ENCODE measurements around the gene LRCH1. TPM values are rescaled to one million over a fixed set of nuclear protein-coding genes. Genes with fewer than 3 reads are reported as not detected.

The LRCH1 gene
- total and polyA plus RNA-seq, 10 of the 15 experiments (the other 5 are each of a cell fraction or from before 2014, with no cell fraction given), result 5.3 to 48.9 (median 14.4) TPM

- ATAC-seq, result peak; percentile 47
- H2AFZ ChIP-seq (ENCODE audit: control insufficient read depth, low read depth, low read length), result no peak overlapping the region
- peak; percentile 75 for DNase-seq (ENCODE audit: low read depth, low spot score)
- peaks cover 70% of the 10 kb centered on the region for H3K4me1 ChIP-seq (ENCODE audit: control insufficient read depth, insufficient read depth, low read length)
- no peaks in the 10 kb centered on the region for H3K9me3 ChIP-seq (replicated peaks; ENCODE audit: control insufficient read depth, insufficient read depth, low read length)
- in situ Hi-C loops (cut with MboI), result no loop called here
- H4K20me1 ChIP-seq (ENCODE audit: control insufficient read depth, insufficient read depth), result no peaks in the 10 kb centered on the region
- no peaks in the 10 kb centered on the region for H3K27me3 ChIP-seq (replicated peaks in 1 of 2; ENCODE audit: control insufficient read depth in 2 of 2, insufficient read depth in 2 of 2, low read length in 1 of 2)
- peak overlapping the region; percentile 80 for H3K4me2 ChIP-seq (ENCODE audit: control insufficient read depth, insufficient read depth)
- no peak for FAIRE-seq
- H3K36me3 ChIP-seq (ENCODE audit: control insufficient read depth in 2 of 2, insufficient read depth in 2 of 2, low read length in 1 of 2), result peaks cover 0 to 5% of the 10 kb centered on the region in 2 experiments; a peak in 1 of 4 replicates
- BruUV-seq (replicated peaks), result no TSS peak
- peaks cover 98% of the 10 kb centered on the region for H3K79me2 ChIP-seq (ENCODE audit: control insufficient read depth, insufficient read depth, low read length)
- H3K27ac ChIP-seq (ENCODE audit: control insufficient read depth, insufficient read depth), result peak overlapping the region; percentile 83
- H3K4me3 ChIP-seq, result peak overlapping the region; percentile 51; the same call in 1 of the 2 replicates
- POLR2A ChIA-PET, result interaction anchor here (0.8 to 4.0 kb wide), 13 partner anchors 11 to 86 kb away, joined by 3 to 27 read pairs (median 5); partner anchors contain the start of gene LRCH1
- RAD21 ChIA-PET (ENCODE audit: unreplicated experiment), result interaction anchor here (0.6 to 8.4 kb wide), 15 partner anchors 9 to 101 kb away, joined by 3 to 97 read pairs (median 6); partner anchors contain the start of gene LRCH1
- intact Hi-C loops (cut with micrococcal nuclease; ENCODE audit: unreplicated experiment), result no loop called here
- no peak overlapping the region; the same call in 1 of the 2 replicates for H3K9ac ChIP-seq (ENCODE audit: control insufficient read depth, insufficient read depth, low read length)
- 8% methylated on average over 5 of the region's 5 CpGs for WGBS (ENCODE audit: insufficient coverage, insufficient replicate concordance, low lambda C conversion rate, missing lambda C conversion rate)
- SMC1A ChIA-PET (ENCODE audit: uncharacterized antibody, unreplicated experiment), result interaction anchor here (0.8 to 30.5 kb wide), 22 partner anchors 8 to 86 kb away, joined by 3 to 367 read pairs (median 5); partner anchors contain the start of gene LRCH1
- CTCF ChIA-PET, result interaction anchor here (1.0 to 4.6 kb wide), 6 partner anchors 10 to 140 kb away, joined by 3 to 37 read pairs (median 4); partner anchors contain the start of gene LRCH1
- TF ChIP-seq POLR2AphosphoS2 (IDR thresholded peaks at IDR 0.05; ENCODE audit: low read depth, low read length), result no peak
- TF ChIP-seq RUNX3 (IDR thresholded peaks at IDR 0.05; ENCODE audit: low read length), result 0 out of 2 replicates have a peak, but pooled peaks have one; percentile 21
- TF ChIP-seq KDM1A (IDR thresholded peaks at IDR 0.05; ENCODE audit: borderline replicate concordance), result no peak
- peak; percentile 64; the same call in 1 of the 2 replicates for TF ChIP-seq SPI1 (IDR thresholded peaks at IDR 0.05; ENCODE audit: borderline replicate concordance, insufficient read depth, low read depth, low read length)
- TF ChIP-seq SUZ12 (IDR thresholded peaks at IDR 0.05; ENCODE audit: unreplicated experiment), result no peak
- TF ChIP-seq HSF1 (IDR thresholded peaks at IDR 0.05; ENCODE audit: low read depth, low read length), result no peak
- TF ChIP-seq KAT2A (conservative IDR thresholded peaks at IDR 0.05; ENCODE audit: control insufficient read depth, low read depth, low read length), result no peak
- no peak for TF ChIP-seq POLR2A (IDR thresholded peaks at IDR 0.05; ENCODE audit: low read depth, low read length)
- no peak for TF ChIP-seq WRNIP1 (IDR thresholded peaks at IDR 0.05; ENCODE audit: borderline replicate concordance, low read depth, low read length)
- TF ChIP-seq CEBPZ (IDR thresholded peaks at IDR 0.05; ENCODE audit: low read depth, low read length), result no peak
- TF ChIP-seq BACH1 (IDR thresholded peaks at IDR 0.05; ENCODE audit: borderline replicate concordance), result 0 out of 2 replicates have a peak, but pooled peaks have one; percentile 11
- TF ChIP-seq ZZZ3 (IDR thresholded peaks at IDR 0.05; ENCODE audit: control insufficient read depth, insufficient read length, low read depth), result no peak
- no peak for TF ChIP-seq BCLAF1 (IDR thresholded peaks at IDR 0.05)
- TF ChIP-seq SIN3A (IDR thresholded peaks at IDR 0.05; ENCODE audit: low read depth, low read length), result no peak
- TF ChIP-seq BCL11A (IDR thresholded peaks at IDR 0.05; ENCODE audit: low read depth, low read length), result peak; percentile 75
- TF ChIP-seq BRCA1 (IDR thresholded peaks at IDR 0.05; ENCODE audit: low read depth, low read length), result no peak
- TF ChIP-seq TCF12 (IDR thresholded peaks at IDR 0.05; ENCODE audit: low read depth, low read length), result no peak
- TF ChIP-seq ESRRA (IDR thresholded peaks at IDR 0.05; ENCODE audit: low read length), result no peak
These were observed 27.4 kb downstream of the LRCH1 start for GRCh38 chr13:46580362-46580839.

Measured in GM12878 (cell line).